GM12892 (cell line): ENCODE data around the gene FOXL2.

Source experiments
- DNase-seq: peaks from one replicate; pipeline ENCODE4 v3.0.0; 2011; ENCODE audit not compliant: insufficient read length
- FAIRE-seq: peaks from 2 replicates; lab custom pipeline; 2011; peaks lifted over from hg19 to GRCh38; lab: Jason Lieb, UNC
- POLR2A ChIP-seq: IDR thresholded peaks from 2 replicates; pipeline ENCODE4 v1.6.1; 2011; ENCODE audit warnings: low read depth, low read length, control low read depth
- POLR2AphosphoS5 ChIP-seq: IDR thresholded peaks from 2 replicates; pipeline ENCODE4 v1.6.1; 2011; ENCODE audit warnings: low read depth, low read length, control low read depth
- TAF1 ChIP-seq: IDR thresholded peaks from 2 replicates; pipeline ENCODE4 v1.6.1; 2011; ENCODE audit warnings: low read depth, mild to moderate bottlenecking, control low read depth, low read length, borderline replicate concordance

FOXL2 gene

DNA sequence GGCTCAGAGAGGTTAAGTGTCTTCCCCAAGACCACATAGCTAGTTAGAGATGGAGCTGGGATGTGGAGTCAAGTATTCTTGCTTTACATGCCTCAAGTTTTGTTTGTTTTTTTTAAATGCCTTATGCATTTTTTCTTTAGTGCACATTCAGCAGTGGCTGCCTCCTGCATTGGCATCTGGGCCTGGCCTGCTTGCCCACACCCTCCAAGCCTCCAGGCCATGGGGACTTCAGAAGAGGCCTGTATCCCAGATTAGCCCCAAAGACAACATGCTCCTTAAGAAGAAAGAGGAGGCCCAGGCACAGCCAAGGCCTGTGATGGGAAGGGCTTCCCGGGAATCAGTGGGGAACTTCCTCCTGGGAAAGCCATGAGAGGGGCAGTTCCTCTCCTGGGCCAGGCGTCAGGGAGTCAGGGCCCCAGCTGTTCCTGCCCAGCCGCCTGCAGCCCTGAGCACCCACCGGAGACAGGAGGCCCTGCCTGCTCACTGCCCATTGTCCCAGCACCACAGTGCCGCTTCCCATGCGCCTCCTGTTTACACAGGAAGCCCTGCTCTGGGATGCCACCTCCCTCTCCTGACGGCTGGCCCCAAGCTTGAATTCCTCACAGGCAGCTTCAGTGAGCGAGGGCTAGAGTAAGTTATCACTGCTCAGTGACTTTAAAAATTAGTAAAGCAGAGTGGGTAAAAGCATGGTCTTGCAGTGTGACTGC, 16.1 kb upstream of the FOXL2 start:
- TF ChIP-seq TAF1: no peak
- no peak for TF ChIP-seq POLR2AphosphoS5
- FAIRE-seq (no peak), DNase-seq (no peak)

DNA sequence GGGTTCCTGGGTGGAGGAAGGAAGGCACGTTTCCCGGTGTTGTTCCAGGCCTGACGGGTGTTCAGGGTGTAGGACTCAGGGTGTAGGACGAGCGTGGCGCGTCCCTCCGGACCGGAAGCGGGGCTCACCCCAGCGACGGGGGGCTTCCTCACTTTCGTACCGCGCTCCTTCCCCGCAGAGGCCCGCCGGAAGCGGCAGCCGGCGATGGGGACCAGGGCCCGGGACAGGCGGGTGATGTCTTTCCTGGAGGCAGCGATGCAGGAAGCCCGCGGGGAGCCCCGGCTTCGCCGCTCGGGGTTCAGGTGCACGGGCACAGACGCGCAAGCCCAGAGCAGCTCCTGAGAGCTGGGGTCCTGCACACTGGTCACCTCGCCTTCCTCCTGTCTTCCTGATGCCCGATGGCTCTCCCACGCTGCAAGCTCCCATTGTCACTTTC, 13.5 kb upstream of the FOXL2 start:
- TF ChIP-seq POLR2A (no peak), TAF1 (no peak), POLR2AphosphoS5 (no peak)
- no peak for DNase-seq
- FAIRE-seq: no peak

DNA sequence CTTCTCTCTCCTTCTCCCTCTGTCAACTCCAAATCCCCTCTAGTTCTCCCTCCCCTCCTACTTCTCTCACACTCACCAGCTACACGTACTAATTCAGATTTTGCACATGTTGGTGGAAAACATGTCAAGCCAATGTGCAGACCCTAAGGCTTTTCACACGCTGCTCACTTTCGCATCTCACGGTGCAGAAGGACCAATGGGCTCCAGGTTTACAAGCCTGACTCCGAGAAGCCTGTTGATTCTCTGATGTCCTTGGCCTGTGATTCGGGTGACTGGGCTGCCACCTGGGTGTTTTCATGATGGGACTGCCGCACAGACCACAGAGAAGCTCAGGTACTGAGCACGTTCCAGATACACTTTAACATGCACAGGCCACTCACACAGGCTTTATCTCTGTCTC, 3.8 kb upstream of the FOXL2 start:
- no peak for FAIRE-seq
- no peak for DNase-seq
- TF ChIP-seq POLR2AphosphoS5 (no peak), TAF1 (no peak), POLR2A (no peak)

DNA sequence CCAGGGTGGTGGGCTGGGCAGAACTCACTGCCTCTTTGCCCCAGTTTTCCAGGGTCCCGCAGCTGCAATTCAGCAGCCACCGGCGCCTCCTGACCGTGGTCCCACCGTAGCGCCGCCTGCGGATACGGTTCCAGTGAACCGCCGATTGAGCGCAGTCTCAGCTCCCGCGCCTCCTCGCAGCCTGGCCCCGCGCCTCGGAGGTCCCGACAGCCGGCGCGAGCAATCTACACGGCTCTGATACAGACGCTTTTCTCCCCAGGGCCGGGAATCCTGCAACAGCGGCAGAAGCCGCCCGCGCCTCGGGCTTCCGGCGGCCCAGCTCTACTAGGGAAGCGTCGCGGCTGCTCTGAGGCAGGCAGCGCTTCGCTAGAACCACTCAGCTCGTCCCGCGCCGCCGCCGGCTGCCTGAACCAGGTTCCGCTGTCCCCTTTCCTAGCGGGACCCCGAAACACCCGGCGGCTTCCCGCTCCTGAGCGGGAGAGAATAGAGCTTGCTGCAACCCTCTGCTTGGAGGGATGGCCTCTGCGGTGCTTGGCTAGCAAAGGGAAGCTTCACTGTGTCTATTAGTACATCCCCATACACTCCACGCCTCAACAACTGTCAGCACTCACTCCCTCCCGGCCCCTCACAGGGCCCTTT, 3.2 kb upstream of the FOXL2 start:
- no peak for DNase-seq
- no peak for FAIRE-seq
- TF ChIP-seq TAF1 (no peak), POLR2AphosphoS5 (no peak), POLR2A (no peak)

DNA sequence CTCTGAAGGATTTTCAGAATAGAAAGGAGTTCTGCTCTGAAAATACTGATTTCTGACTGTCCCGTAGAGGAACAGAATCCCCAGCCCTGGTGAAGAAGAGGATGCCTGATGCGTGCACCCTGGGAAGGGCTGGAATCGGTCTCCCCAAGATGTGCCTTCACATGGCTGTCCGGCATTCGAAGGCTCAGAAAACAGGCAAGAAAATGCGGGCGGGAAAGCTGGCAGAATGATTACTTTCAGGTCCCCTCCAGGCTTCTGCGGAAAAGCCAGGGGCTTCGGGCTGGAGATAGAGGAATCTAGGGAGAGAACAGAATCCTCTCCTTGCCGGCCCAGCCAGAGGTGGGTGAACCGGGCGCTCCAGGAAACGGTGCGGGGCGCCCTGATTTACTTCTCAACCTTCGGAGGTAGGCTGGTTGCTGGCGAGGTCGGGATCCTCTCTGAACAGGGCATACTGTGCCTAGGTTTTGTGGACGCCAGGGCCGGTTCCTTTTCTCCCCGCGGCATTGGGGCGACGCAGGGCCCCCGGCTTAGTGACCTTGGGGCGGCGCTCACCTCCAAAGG, 2.6 kb upstream of the FOXL2 start:
- no peak for FAIRE-seq
- no peak for DNase-seq
- TF ChIP-seq POLR2AphosphoS5 (no peak), POLR2A (no peak), TAF1 (no peak)

DNA sequence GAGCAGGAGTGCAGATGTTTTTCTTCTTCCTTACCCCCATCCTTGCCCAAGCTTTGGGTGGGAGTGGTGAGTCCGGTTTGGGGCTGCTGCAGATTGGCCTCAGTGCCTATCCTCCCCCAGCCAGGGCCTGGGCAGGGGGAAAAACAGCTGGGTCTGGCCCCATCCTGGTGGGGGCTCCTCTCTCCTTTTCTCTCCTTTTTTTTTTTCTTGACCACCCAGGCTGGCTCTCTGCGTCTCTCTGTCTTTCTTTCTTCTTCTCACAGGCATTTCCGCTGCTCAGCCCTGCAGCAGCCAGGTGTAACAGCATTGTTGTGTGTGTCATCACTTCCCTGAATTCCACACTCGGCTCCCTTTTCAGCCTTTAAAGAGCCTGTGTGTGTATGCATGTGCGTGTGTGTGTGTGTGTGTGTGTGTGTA, 2.1 kb upstream of the FOXL2 start:
- DNase-seq (no peak), FAIRE-seq (no peak)
- no peak for TF ChIP-seq POLR2A
- TF ChIP-seq TAF1: no peak
- TF ChIP-seq POLR2AphosphoS5: no peak

DNA sequence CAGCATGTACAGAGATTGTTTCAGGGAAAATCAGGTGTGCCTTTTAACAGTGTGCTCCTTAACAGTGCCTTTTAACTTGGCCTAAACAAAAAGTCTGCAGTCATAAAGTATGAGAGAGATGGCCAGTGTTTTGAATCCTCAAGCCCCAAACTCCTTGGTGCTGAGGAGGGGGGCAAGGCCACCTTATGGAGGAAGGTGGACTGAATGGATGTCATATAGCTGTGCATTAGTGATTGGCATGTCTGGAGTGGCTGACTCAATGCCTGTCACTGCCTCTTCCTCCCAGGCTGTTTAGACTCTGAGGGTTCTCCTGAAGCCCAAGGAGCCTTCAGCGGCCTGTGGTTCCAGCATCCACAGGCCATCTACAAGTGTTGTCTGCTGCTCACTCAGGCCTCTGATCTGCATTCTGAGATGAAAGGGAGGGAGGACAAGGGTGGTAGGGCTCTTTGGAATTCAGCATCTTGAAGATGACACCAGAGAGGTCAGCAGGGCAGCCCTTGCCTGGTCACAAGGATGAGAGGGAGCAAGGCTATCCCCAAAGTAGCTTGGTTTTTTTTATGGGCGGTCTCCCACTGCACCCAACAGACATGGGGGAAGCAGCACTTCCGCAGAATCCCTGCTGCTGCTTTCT, 1.5 kb upstream of the FOXL2 start:
- FAIRE-seq (no peak), DNase-seq (no peak)
- no peak for TF ChIP-seq POLR2AphosphoS5
- no peak for TF ChIP-seq POLR2A
- no peak for TF ChIP-seq TAF1

DNA sequence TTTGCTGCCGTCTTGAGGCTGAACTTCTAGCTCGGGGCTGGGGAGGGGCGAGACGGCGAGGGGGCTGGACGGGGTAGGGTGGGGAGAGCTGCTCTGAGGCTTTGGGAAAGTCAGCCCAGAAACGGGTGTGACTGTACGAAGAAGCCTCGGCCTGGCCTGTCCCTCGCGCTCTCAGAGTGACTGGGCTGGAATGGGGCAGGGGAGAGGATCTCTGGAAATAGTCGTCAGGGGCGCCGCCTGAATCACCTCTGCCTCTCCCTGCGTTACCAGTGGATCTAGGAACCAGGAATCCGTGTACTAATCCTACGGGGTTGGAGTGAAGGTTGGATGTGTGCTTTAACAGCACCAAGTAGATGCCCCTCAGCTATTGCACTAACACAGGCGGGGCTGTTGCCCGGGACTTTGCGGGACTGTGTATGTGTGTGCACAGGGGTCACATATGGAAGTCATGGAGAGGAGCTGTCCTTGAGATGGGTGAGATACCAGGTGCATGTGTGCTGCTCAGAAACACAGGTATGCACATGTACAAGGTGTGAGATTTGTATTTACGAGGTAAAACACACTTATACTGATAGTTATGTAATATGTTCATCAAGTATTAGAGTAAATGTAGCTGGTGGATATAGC, 671 bp upstream of the FOXL2 start:
- TF ChIP-seq POLR2A (no peak), POLR2AphosphoS5 (no peak), TAF1 (no peak)
- DNase-seq (no peak), FAIRE-seq (no peak)

DNA sequence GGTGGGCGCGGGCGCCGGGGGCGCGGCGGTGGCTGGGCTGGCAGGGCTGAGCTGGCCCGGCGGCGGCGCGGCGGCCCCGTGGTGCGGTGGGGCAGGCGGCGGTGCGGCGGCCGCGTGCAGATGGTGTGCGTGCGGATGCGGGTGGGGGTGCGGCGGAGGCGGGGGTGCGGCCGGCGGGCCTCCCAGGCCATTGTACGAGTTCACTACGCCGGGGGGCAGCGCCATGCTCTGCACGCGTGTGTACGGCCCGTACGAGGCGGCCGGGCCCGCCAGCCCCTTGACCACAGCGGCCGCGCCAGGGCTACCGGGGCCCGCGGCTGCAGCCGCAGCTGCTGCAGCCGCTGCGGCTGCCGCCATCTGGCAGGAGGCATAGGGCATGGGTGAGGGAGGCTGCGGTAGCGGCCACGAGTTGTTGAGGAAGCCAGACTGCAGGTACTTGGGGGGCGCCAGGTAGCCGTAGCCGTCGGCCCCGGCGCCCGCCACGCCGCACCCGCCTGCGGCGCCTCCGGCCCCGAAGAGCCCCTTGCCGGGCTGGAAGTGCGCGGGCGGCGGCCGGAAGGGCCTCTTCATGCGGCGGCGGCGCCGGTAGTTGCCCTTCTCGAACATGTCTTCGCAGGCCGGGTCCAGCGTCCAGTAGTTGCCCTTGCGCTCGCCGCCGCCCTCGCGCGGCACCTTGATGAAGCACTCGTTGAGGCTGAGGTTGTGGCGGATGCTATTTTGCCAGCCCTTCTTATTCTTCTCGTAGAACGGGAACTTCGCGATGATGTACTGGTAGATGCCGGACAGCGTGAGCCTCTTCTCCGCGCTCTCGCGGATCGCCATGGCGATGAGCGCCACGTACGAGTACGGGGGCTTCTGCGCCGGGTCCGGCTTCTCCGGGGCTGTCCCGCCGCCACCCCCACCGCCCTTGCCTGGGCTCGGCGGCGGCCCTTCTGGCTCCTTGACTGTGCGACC, 951 bp downstream of the FOXL2 start:
- TF ChIP-seq POLR2A (no peak), POLR2AphosphoS5 (no peak), TAF1 (no peak)
- DNase-seq: no peak
- FAIRE-seq: no peak

DNA sequence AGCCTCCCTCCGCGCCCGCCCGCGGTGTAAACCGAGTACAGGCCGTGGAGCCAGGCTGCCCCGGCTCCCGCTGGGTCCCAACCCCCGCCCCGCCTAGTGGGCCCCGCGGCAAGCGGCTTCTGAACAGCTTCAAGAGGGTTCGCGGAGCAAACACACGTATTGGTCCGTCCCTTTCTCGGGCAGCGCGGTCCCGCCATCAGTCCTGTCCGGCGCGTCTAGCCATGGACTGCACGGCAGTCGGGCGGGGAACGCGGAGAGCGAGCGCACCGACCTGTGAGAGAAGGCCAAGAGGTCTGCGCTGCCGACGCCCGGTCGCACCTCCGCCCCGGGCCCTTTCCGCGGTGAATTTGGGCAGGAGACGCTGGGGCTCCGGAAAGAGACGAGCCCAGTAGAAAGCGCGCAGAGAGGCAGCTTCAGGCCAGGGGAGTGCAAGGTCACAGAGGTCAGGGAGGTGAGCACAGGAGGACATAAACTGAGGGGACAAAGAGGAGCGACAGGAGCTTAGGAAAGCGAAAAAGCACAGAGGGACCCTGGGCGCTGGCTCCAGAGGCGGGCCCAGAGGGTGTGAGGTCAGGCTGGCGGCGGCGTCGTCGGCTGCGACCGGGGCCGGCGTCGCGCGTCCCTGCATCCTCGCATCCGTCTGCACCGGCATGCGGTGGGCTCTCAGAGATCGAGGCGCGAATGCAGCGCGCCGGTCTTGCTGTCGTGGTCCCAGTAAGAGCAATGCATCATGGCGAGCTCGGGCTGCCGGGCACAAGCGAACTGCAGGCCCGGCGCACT, 1.8 kb downstream of the FOXL2 start:
- no peak for DNase-seq
- no peak for FAIRE-seq
- no peak for TF ChIP-seq POLR2AphosphoS5
- no peak for TF ChIP-seq POLR2A
- TF ChIP-seq TAF1: no peak

DNA sequence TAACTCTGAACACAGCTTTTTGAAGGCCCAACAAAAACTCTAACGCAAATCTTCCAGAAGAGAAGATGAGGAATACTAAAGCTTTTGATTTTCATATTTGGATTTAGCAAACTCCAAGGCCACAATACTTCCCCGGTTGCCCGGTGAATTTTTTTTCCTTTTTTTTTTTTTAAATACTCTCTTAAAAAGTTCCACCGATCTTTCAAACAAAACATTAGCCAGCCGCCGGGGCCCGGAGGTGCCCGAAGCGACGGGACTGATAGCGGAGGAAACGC, 2.3 kb downstream of the FOXL2 start:
- no peak for TF ChIP-seq POLR2A
- no peak for TF ChIP-seq POLR2AphosphoS5
- no peak for TF ChIP-seq TAF1
- DNase-seq: no peak
- no peak for FAIRE-seq
